Esophagus muscularis mucosa (tissue), 3 donors: ENCODE data around the gene MREG.

ENCODE experiments used
- CTCF ChIP-seq, 3 experiments: fragments of 200-600 bp in 2 of 3; fragments of 450-650 bp in 1 of 3; sonication (generic) in 2 of 3; IDR thresholded peaks; one replicate each; pipeline ENCODE4 v1.5.1; 2017 to 2019; ENCODE audit warnings: antibody characterized with exemption in 3 of 3, mild to moderate bottlenecking in 2 of 3, moderate library complexity in 1 of 3
- POLR2A ChIP-seq: fragments of 450-650 bp; IDR thresholded peaks from one replicate; pipeline ENCODE4 v1.6.1; 2017; ENCODE audit warnings: antibody characterized with exemption, moderate library complexity, mild to moderate bottlenecking, low read depth
- POLR2AphosphoS5 ChIP-seq, 2 donors: sonication (generic); formaldehyde crosslinking; IDR thresholded peaks; one replicate each; pipeline ENCODE4 v1.6.1; 2017; ENCODE audit warnings: antibody characterized with exemption in 2 of 2

GRCh38 chr2:215912299-215912842 is 101.0 kb downstream of the MREG start:
- TF ChIP-seq CTCF (IDR thresholded peaks at IDR 0.05) (no peak), POLR2A (no peak), POLR2AphosphoS5 (IDR thresholded peaks at IDR 0.05) (no peak)
